ENCODE measurements around the gene TMEM190. TPM values are rescaled to one million over a fixed set of nuclear protein-coding genes. Genes with fewer than 3 reads are reported as not detected.
A peak's percentile ranks its signal among the peaks of the same experiment; 100 is the strongest.
"Not testable (repeated sequence)": the region's sequence is repeated elsewhere in the genome, so short reads cannot be mapped to it uniquely, and the experiment has no call there.

TMEM190 gene
- total RNA-seq, 1 donor from 2014 or later = not detected

DNA sequence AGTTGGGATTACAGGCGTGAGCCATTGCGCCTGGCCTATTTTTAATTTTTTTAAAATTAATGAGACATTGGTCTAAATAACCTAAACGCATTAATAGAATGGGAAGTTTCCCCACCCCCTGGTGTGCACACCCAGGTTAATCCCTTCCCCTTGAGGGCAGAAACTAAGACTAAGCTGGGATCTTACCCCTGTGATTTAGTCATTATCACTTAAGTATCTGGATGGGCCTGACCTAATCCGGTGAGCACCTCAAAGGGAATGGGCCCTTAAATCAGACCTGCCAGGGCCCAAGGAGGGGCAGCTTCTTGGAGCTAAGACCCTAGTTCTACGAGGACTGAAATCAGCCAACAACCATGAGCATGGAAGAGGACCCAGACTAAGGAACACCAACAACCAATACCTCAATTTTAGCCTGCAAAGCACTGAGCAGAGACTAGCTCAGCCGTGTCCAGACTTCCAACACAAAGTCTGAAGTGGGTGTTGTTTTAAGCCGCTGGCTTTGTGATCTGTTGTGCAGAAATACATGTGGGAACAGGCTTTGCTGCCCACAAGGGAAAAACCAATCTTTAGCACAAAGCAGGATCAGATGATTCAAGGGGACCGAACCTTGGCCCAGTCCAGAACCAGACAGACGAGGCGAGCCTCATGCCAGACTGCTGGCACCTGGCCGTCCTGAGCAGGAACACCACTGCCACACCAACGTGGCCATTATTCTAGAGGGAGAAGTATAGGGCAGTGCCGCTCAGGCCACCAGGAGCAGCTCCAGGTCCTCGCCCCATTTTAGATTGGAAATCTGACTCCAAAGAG is 23.9 kb downstream of the TMEM190 start:
- DNase-seq = no peak
- Histone ChIP-seq H3K9me3 (replicated peaks) (no peaks in the 10 kb centered on the region), H3K4me3 (no peak overlapping the region), H3K36me3 (peaks cover 38% of the 10 kb centered on the region), H3K27me3 (ENCODE audit: low read depth) (no peaks in the 10 kb centered on the region), H3K4me1 (peaks cover under 1% of the 10 kb centered on the region), H3K27ac (replicated peaks) (no peak overlapping the region)
- TF ChIP-seq, protein P1, sequence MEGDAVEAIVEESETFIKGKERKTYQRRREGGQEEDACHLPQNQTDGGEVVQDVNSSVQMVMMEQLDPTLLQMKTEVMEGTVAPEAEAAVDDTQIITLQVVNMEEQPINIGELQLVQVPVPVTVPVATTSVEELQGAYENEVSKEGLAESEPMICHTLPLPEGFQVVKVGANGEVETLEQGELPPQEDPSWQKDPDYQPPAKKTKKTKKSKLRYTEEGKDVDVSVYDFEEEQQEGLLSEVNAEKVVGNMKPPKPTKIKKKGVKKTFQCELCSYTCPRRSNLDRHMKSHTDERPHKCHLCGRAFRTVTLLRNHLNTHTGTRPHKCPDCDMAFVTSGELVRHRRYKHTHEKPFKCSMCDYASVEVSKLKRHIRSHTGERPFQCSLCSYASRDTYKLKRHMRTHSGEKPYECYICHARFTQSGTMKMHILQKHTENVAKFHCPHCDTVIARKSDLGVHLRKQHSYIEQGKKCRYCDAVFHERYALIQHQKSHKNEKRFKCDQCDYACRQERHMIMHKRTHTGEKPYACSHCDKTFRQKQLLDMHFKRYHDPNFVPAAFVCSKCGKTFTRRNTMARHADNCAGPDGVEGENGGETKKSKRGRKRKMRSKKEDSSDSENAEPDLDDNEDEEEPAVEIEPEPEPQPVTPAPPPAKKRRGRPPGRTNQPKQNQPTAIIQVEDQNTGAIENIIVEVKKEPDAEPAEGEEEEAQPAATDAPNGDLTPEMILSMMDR (IDR thresholded peaks at IDR 0.05; ENCODE audit: borderline replicate concordance) = no peak
- intact Hi-C loops (cut with micrococcal nuclease) = no loop called here

- H3K27me3 ChIP-seq (ENCODE audit: low read depth); H3K4me1 ChIP-seq; intact Hi-C loops (cut with micrococcal nuclease); H3K9me3 ChIP-seq (replicated peaks); DNase-seq; H3K4me3 ChIP-seq; H3K27ac ChIP-seq (replicated peaks): not testable (repeated sequence)
- peaks cover 42% of the 10 kb centered on the region for H3K36me3 ChIP-seq
These were observed 24.8 kb downstream of the TMEM190 start for GRCh38 chr19:55401390-55401789.

DNA sequence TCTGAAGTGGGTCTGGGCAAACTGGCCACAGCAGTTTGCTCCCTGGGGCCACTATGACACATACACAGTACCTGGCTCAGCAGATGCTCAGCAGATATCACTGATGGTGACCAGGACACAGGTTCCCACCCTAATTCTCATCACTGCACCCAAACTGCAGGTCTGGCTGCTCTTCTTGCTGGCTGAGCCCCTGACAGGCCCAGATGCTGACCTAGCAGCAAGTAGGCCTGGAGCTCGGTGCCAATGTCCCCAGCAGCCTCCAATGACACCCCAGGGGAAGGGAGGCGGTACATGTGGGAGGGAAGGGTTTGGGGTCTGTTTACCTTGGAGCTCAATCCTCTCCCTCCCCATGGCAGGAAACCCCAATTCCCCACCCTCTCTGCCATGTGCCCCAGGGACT is 25.9 kb downstream of the TMEM190 start:
- Histone ChIP-seq H3K4me1 (peaks cover 21% of the 10 kb centered on the region), H3K27me3 (ENCODE audit: low read depth) (no peaks in the 10 kb centered on the region), H3K9me3 (replicated peaks) (no peaks in the 10 kb centered on the region), H3K36me3 (peaks cover 42% of the 10 kb centered on the region), H3K27ac (replicated peaks) (no peak overlapping the region), H3K4me3 (no peak overlapping the region)
- TF ChIP-seq, protein P1 (IDR thresholded peaks at IDR 0.05; ENCODE audit: borderline replicate concordance) = no peak
- intact Hi-C loops (cut with micrococcal nuclease) = no loop called here
- no peak for DNase-seq

- no peak overlapping the region for H3K4me3 ChIP-seq
- intact Hi-C loops (cut with micrococcal nuclease) = no loop called here
These were observed 29.0 kb downstream of the TMEM190 start for GRCh38 chr19:55405638-55406037.

DNA sequence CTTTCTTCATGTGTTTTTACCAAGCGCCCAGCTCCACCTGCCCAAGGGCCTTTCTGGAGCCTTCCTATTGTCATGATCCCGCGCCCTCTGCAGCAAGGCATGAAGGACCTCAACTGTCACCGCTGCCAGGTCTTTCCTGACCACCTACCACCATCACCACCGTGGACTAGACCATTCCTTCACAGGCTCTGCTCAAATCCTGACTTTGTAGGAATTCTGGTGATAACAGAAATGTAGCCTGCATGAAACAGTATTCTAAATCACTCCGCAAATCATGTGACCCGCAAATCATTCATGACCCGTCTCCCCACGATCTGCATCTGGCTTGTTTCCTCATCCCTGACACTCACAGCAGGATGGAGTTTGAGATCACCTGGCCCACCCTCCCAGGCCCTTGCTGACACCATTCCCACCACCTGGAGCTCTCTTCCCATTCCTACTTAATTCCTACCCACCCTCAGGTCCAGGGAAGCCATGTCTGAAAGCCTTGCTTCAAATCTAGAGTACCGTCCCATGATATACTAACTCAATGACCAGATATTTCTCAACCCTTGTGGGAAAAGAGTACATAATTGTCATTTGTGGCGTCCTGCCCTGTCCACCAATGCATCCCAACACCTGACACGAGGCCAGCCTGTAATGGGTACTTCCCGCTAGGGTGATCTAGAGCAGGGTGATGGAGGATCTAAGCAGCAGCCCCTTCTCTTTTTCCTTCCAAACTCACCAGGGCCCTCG is 29.6 kb downstream of the TMEM190 start:
- Histone ChIP-seq H3K27ac (replicated peaks) (no peak overlapping the region), H3K4me3 (peak overlapping the region; percentile 98), H3K27me3 (ENCODE audit: low read depth) (no peaks in the 10 kb centered on the region), H3K9me3 (replicated peaks) (no peaks in the 10 kb centered on the region), H3K36me3 (peaks cover 35% of the 10 kb centered on the region), H3K4me1 (peaks cover 21% of the 10 kb centered on the region)
- intact Hi-C loops (cut with micrococcal nuclease) = no loop called here
- TF ChIP-seq, protein P1 (IDR thresholded peaks at IDR 0.05; ENCODE audit: borderline replicate concordance) = no peak
- no peak for DNase-seq

More at GRCh38 chr19:55405638-55406037, 29.0 kb downstream of the TMEM190 start:
- no peak overlapping the region for H3K27ac ChIP-seq (replicated peaks)
- no peaks in the 10 kb centered on the region for H3K9me3 ChIP-seq (replicated peaks)
- peaks cover 39% of the 10 kb centered on the region for H3K36me3 ChIP-seq
- H3K4me1 ChIP-seq = peaks cover 21% of the 10 kb centered on the region
- TF ChIP-seq, protein P1 (IDR thresholded peaks at IDR 0.05; ENCODE audit: borderline replicate concordance) = no peak
- DNase-seq = no peak
- H3K27me3 ChIP-seq (ENCODE audit: low read depth) = no peaks in the 10 kb centered on the region

All from left ventricle myocardium inferior (tissue), 1 donor.